GM12892 (cell line): ENCODE data around the gene TBRG4.

ENCODE experiments used
- POLR2A ChIP-seq: IDR thresholded peaks from 2 replicates; pipeline ENCODE4 v1.6.1; 2011; ENCODE audit warnings: low read depth, low read length, control low read depth
- POLR2AphosphoS5 ChIP-seq: IDR thresholded peaks from 2 replicates; pipeline ENCODE4 v1.6.1; 2011; ENCODE audit warnings: low read depth, low read length, control low read depth

- no peak for TF ChIP-seq POLR2A
- no peak for TF ChIP-seq POLR2AphosphoS5
These were observed 13.9 kb upstream of the TBRG4 start for GRCh38 chr7:45125193-45125904.
